Small intestine (tissue), 7 donors: ENCODE measurements around the gene SLC17A7. TPM values are rescaled to one million over a fixed set of nuclear protein-coding genes. Genes with fewer than 3 reads are reported as not detected.

Experiments used
- DNase-seq, 2 donors: peaks; one replicate each; pipeline versions ENCODE4 v3.0.0 to v3.0.0-alpha.2; 2013
- FAIRE-seq: peaks from 2 replicates; lab custom pipeline; 2012; peaks lifted over from hg19 to GRCh38; lab: Jason Lieb, UNC
- H3K27ac ChIP-seq, 3 donors: one replicate each; pipeline ENCODE4 v1.5.1; 2013; ENCODE audit warnings: low read length in 2 of 3, mild to moderate bottlenecking in 2 of 3, control low read depth in 1 of 3, inconsistent platforms in 1 of 3, low read depth in 1 of 3, moderate library complexity in 1 of 3
- H3K27me3 ChIP-seq, 3 donors: one replicate each; pipeline ENCODE4 v1.6.1; 2013; ENCODE audit warnings: low read length in 3 of 3, inconsistent platforms in 1 of 3; ENCODE audit not compliant: control insufficient read depth in 3 of 3, insufficient read depth in 3 of 3
- H3K36me3 ChIP-seq, 3 donors: one replicate each; pipeline ENCODE4 v1.6.1; 2013; ENCODE audit warnings: low read length in 3 of 3, inconsistent platforms in 1 of 3, low read depth in 1 of 3, mild to moderate bottlenecking in 1 of 3, moderate library complexity in 1 of 3; ENCODE audit not compliant: control insufficient read depth in 3 of 3, insufficient read depth in 2 of 3
- H3K4me1 ChIP-seq, 3 donors: one replicate each; pipeline ENCODE4 v1.6.1; 2013; ENCODE audit warnings: low read length in 2 of 3, inconsistent platforms in 1 of 3, low read depth in 1 of 3, mild to moderate bottlenecking in 1 of 3, moderate library complexity in 1 of 3; ENCODE audit not compliant: control insufficient read depth in 3 of 3, insufficient read depth in 2 of 3
- H3K4me3 ChIP-seq, 3 donors: one replicate each; pipeline ENCODE4 v1.5.1; 2013; ENCODE audit warnings: low read length in 3 of 3, control low read depth in 1 of 3, inconsistent platforms in 1 of 3, low read depth in 1 of 3, mild to moderate bottlenecking in 1 of 3, moderate library complexity in 1 of 3
- H3K9me3 ChIP-seq, 2 donors: one replicate each; pipeline ENCODE4 v1.6.1; 2013; ENCODE audit warnings: low read depth in 1 of 2, low read length in 1 of 2; ENCODE audit not compliant: control insufficient read depth in 2 of 2, insufficient read depth in 1 of 2
- WGBS, 3 donors: extraction: QIAGEN DNeasy Blood & Tissue Kit; methylation state at CpG; one replicate each; pipeline ENCODE4 v1.1.7; 2013; 5-methylcytosine and 5-hydroxymethylcytosine counted together
- polyA plus RNA-seq, 4 donors: library from polyadenylated mRNA; stranded (reverse) in 3 of 4; unstranded in 1 of 4; fragments of 200-250 nt in 3 of 4; fragments of 120-200 nt in 1 of 4; gene quantifications; one replicate each; pipeline versions ENCODE4 v1.2.1 to v1.2.3, GENCODE V29; 2013
- donor health status: healthy with polysubstance abuse.
- donor health status: control.
- donor health status: control.
- donor health status: Bipolar disorder and iron deficiency.
- donor health status: healthy.

SLC17A7 gene
- polyA plus RNA-seq, 4 donors, result 0.09 to 1.1 (median 0.25) TPM

GRCh38 chr19:49419173-49419572 lies 22.2 kb downstream of the SLC17A7 start:
- no peak for FAIRE-seq
- no peaks in the 10 kb centered on the region for H3K36me3 ChIP-seq
- H3K9me3 ChIP-seq, result no peaks in the 10 kb centered on the region
- H3K27me3 ChIP-seq, result peaks cover 16 to 79% (median 32%) of the 10 kb centered on the region in 3 donors
- H3K4me1 ChIP-seq, result peaks cover 0 to 2% (median 0%) of the 10 kb centered on the region in 3 donors
- no peak overlapping the region for H3K4me3 ChIP-seq
- DNase-seq, result no peak
- no peak overlapping the region for H3K27ac ChIP-seq
- WGBS, 3 donors, result 69 to 79% (median 71%) methylated on average over 2 of the region's 2 CpGs

- no peak overlapping the region for H3K4me3 ChIP-seq
- H3K4me1 ChIP-seq, result peaks cover 0 to 2% (median 0%) of the 10 kb centered on the region in 3 donors
- H3K27me3 ChIP-seq, result peaks cover 16 to 73% (median 28%) of the 10 kb centered on the region in 3 donors
- WGBS, 3 donors, result 65 to 89% (median 66%) methylated on average over 5 of the region's 5 CpGs
- no peak for FAIRE-seq
- no peak for DNase-seq
- no peaks in the 10 kb centered on the region for H3K9me3 ChIP-seq
- no peaks in the 10 kb centered on the region for H3K36me3 ChIP-seq
- H3K27ac ChIP-seq, result no peak overlapping the region
Observed at GRCh38 chr19:49418511-49418910, 22.8 kb downstream of the SLC17A7 start.

GRCh38 chr19:49417088-49417487 lies 24.2 kb downstream of the SLC17A7 start:
- Histone ChIP-seq H3K4me3 (no peak overlapping the region), H3K27ac (no peak overlapping the region), H3K4me1 (no peaks in the 10 kb centered on the region), H3K36me3 (no peaks in the 10 kb centered on the region), H3K9me3 (no peaks in the 10 kb centered on the region), H3K27me3 (peaks cover 5 to 61% (median 17%) of the 10 kb centered on the region in 3 donors)
- no peak for DNase-seq
- 35 to 50% (median 36%) methylated on average over 7 of the region's 7 CpGs for WGBS, 3 donors
- FAIRE-seq, result no peak

- Histone ChIP-seq H3K4me3 (no peak overlapping the region), H3K36me3 (no peaks in the 10 kb centered on the region), H3K27me3 (peaks cover 0 to 50% (median 9%) of the 10 kb centered on the region in 3 donors), H3K9me3 (no peaks in the 10 kb centered on the region), H3K27ac (no peak overlapping the region), H3K4me1 (no peaks in the 10 kb centered on the region)
- 31 to 69% (median 65%) methylated on average over 2 of the region's 2 CpGs for WGBS, 3 donors
- no peak for FAIRE-seq
- DNase-seq, result no peak
Observed at GRCh38 chr19:49415810-49416200, 25.5 kb downstream of the SLC17A7 start.

GRCh38 chr19:49415102-49415809 lies 26.1 kb downstream of the SLC17A7 start:
- Histone ChIP-seq H3K9me3 (no peaks in the 10 kb centered on the region), H3K27me3 (peaks cover 0 to 44% (median 9%) of the 10 kb centered on the region in 3 donors), H3K4me1 (no peaks in the 10 kb centered on the region), H3K36me3 (no peaks in the 10 kb centered on the region), H3K4me3 (no peak overlapping the region), H3K27ac (no peak overlapping the region)
- 47 to 68% (median 65%) methylated on average over 15 of the region's 15 CpGs for WGBS, 3 donors
- DNase-seq, result no peak
- no peak for FAIRE-seq

- Histone ChIP-seq H3K27ac (no peak overlapping the region), H3K4me1 (no peaks in the 10 kb centered on the region), H3K9me3 (no peaks in the 10 kb centered on the region), H3K4me3 (no peak overlapping the region), H3K27me3 (peaks cover 0 to 37% (median 9%) of the 10 kb centered on the region in 3 donors), H3K36me3 (no peaks in the 10 kb centered on the region)
- WGBS, 3 donors, result 83 to 85% (median 84%) methylated on average over 3 of the region's 3 CpGs
- no peak for FAIRE-seq
- no peak for DNase-seq
Observed at GRCh38 chr19:49414256-49414655, 27.1 kb downstream of the SLC17A7 start.

- Histone ChIP-seq H3K36me3 (no peaks in the 10 kb centered on the region), H3K9me3 (no peaks in the 10 kb centered on the region), H3K4me1 (no peaks in the 10 kb centered on the region), H3K27me3 (peaks cover 0 to 28% (median 2%) of the 10 kb centered on the region in 3 donors), H3K27ac (no peak overlapping the region), H3K4me3 (no peak overlapping the region)
- DNase-seq (peak in 1 of 2 donors; percentile 38), FAIRE-seq (no peak)
- WGBS, 3 donors, result 62 to 79% (median 71%) methylated on average over 9 of the region's 9 CpGs
Observed at GRCh38 chr19:49413348-49413747, 28.0 kb downstream of the SLC17A7 start.

- Histone ChIP-seq H3K27ac (no peak overlapping the region), H3K9me3 (no peaks in the 10 kb centered on the region), H3K4me3 (no peak overlapping the region), H3K4me1 (no peaks in the 10 kb centered on the region), H3K27me3 (peaks cover 0 to 17% (median 2%) of the 10 kb centered on the region in 3 donors), H3K36me3 (no peaks in the 10 kb centered on the region)
- DNase-seq, result no peak
- FAIRE-seq, result no peak
- 44 to 75% (median 71%) methylated on average over 3 of the region's 3 CpGs for WGBS, 3 donors
Observed at GRCh38 chr19:49411681-49412326, 29.5 kb downstream of the SLC17A7 start.
